ENCODE results near the gene DIS3L.
"Not testable (repeated sequence)": the region's sequence is repeated elsewhere in the genome, so short reads cannot be mapped to it uniquely, and the experiment has no call there.

The DIS3L gene

DNA sequence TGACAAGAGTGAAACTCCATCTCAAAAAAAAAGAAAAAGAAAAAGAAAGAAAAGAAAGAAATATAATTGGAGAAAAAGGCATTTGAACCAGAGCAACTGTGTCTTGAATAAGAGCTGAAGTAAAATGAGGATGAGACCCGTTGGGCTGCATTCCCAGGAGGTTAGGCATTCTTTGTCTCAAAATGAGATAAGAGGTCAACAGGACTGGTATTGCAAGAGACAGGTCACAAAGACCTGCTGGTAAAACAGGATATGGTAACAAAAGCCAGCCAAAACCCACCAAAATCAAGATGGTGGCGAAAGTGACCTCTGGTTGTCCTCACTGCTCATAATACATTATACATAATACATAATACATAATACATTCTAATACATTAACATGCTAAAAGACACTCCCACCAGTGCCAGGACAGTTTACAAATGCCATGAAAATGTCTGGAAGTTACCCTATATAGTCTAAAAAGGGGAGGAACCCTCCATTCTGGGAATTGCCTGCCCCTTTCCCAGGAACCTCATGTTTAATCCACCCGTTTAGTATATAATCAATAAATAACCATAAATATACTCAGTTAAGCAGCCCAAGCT lies 71.7 kb downstream of the DIS3L start:
- no peak for TF ChIP-seq FOXM1 (IDR thresholded peaks at IDR 0.05; ENCODE audit: borderline replicate concordance)
- no peak for TF ChIP-seq NFRKB (IDR thresholded peaks at IDR 0.05)
- TF ChIP-seq ZNF384 (IDR thresholded peaks at IDR 0.05) = no peak
- TF ChIP-seq FOXA1 (IDR thresholded peaks at IDR 0.05) = no peak
- TF ChIP-seq, protein P1, sequence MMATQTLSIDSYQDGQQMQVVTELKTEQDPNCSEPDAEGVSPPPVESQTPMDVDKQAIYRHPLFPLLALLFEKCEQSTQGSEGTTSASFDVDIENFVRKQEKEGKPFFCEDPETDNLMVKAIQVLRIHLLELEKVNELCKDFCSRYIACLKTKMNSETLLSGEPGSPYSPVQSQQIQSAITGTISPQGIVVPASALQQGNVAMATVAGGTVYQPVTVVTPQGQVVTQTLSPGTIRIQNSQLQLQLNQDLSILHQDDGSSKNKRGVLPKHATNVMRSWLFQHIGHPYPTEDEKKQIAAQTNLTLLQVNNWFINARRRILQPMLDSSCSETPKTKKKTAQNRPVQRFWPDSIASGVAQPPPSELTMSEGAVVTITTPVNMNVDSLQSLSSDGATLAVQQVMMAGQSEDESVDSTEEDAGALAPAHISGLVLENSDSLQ (IDR thresholded peaks at IDR 0.05) = no peak
- TF ChIP-seq BHLHE40 (IDR thresholded peaks at IDR 0.05; ENCODE audit: borderline replicate concordance) = no peak
- TF ChIP-seq CTBP1 (IDR thresholded peaks at IDR 0.05; ENCODE audit: borderline replicate concordance) = no peak
- no peak for TF ChIP-seq ELF4 (IDR thresholded peaks at IDR 0.05)
- no peak for TF ChIP-seq TARDBP (IDR thresholded peaks at IDR 0.05)
- TF ChIP-seq ARNT (IDR thresholded peaks at IDR 0.05) = no peak
- no peak for TF ChIP-seq LEF1 (IDR thresholded peaks at IDR 0.05; ENCODE audit: borderline replicate concordance)
- TF ChIP-seq FOXK2 (IDR thresholded peaks at IDR 0.05) = no peak
- no peak for TF ChIP-seq SP1 (IDR thresholded peaks at IDR 0.05)
- ChIA-PET POLR2A (no interaction called here), CTCF (no interaction called here)
- DNase-seq (ENCODE audit: extremely low spot score) = no peak

DNA sequence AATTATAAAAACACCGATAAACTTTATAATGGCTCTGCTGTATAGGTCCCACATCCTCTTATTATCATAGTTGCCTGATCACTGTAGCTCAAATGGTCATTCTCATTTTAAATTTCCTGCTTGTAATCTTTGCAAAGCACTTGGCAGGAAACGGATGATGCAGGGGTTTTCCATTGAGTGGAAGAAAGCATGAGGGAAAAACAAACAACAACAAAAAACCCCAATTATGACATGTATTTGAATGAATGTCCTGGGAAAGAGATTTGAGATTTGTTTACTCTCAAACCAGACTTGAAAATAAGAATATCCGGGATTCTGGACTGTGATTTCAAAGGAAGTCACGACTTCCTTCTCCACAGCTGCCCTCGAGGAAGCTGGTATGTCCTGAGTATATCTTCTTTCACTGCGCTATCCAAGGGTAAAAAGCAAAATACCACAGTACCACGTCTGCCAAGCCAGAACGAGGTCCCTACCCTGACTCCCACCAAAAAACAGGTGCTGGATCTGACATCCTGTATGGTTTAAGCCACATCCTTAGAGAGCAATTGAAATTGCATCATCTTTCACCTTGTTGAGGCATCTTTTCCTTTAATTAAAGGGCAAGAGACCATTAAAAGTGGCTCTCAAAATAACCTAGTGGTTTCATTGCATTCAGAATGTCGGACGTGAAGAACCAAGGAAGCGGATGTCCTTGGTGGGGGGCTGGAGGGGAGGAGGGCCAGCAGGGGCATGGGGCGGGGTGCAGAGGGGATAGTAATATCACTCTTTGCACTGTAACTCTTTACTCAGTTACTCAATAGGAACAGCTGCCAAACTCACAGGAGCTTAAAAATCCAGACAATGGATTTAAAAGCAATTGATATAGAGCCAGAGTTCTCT lies 76.6 kb downstream of the DIS3L start:
- POLR2A ChIA-PET = interaction anchor here (1.5 to 3.1 kb wide), 2 partner anchors 17 to 128 kb away, joined by 3 to 15 read pairs; partner anchors contain the start of gene MAP2K1
- CTCF ChIA-PET = no interaction called here
- DNase-seq (ENCODE audit: extremely low spot score) = no peak
- TF ChIP-seq HDGF (IDR thresholded peaks at IDR 0.05; ENCODE audit: borderline replicate concordance) (no peak), ZNF384 (IDR thresholded peaks at IDR 0.05) (no peak), SUZ12 (IDR thresholded peaks at IDR 0.05) (no peak), L3MBTL2 (conservative IDR thresholded peaks at IDR 0.05) (peak; percentile 53; the same call in 1 of the 2 replicates), FOXM1 (IDR thresholded peaks at IDR 0.05; ENCODE audit: borderline replicate concordance) (no peak)
- TF ChIP-seq, protein P1 (IDR thresholded peaks at IDR 0.05) = no peak

DNA sequence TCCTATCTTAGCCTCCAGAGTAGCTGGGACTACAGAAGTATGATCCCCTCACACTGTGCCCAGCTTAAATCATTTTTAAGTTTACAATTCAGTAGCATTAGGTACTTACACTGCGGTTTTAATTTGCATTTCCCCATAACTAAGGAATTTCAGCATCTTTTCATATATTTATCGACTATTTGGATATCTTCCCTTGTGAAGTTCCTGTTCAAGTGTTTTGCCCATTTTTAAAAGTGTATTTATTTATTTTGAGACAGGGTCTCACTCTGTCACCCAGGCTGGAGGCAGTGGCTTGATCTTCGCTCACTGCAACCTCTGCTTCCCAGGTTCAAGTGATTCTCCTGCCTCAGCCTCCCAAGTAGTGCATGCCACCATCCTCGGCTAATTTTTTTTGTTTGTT lies 80.8 kb downstream of the DIS3L start:
- DNase-seq (ENCODE audit: extremely low spot score) = no peak
- ChIA-PET CTCF (interaction anchor here (1.2 kb wide), 1 partner anchor 125 kb away, joined by 3 read pairs; no protein-coding TSS in a partner anchor), POLR2A (interaction anchor here (1.4 kb wide), 1 partner anchor 14 kb away, joined by 3 read pairs; no protein-coding TSS in a partner anchor)
- TF ChIP-seq ELF4 (IDR thresholded peaks at IDR 0.05) = no peak
- no peak for TF ChIP-seq ZNF384 (IDR thresholded peaks at IDR 0.05)
- no peak for TF ChIP-seq HDGF (IDR thresholded peaks at IDR 0.05; ENCODE audit: borderline replicate concordance)
- no peak for TF ChIP-seq TARDBP (IDR thresholded peaks at IDR 0.05)
- no peak for TF ChIP-seq L3MBTL2 (conservative IDR thresholded peaks at IDR 0.05)
- no peak for TF ChIP-seq FOXM1 (IDR thresholded peaks at IDR 0.05; ENCODE audit: borderline replicate concordance)
- TF ChIP-seq SP1 (IDR thresholded peaks at IDR 0.05) = no peak
- no peak for TF ChIP-seq ARNT (IDR thresholded peaks at IDR 0.05)
- TF ChIP-seq SUZ12 (IDR thresholded peaks at IDR 0.05) = no peak
- no peak for TF ChIP-seq FOXA1 (IDR thresholded peaks at IDR 0.05)
- TF ChIP-seq NFRKB (IDR thresholded peaks at IDR 0.05) = no peak
- no peak for TF ChIP-seq BHLHE40 (IDR thresholded peaks at IDR 0.05; ENCODE audit: borderline replicate concordance)
- TF ChIP-seq, protein P1 (IDR thresholded peaks at IDR 0.05) = no peak
- no peak for TF ChIP-seq LEF1 (IDR thresholded peaks at IDR 0.05; ENCODE audit: borderline replicate concordance)
- no peak for TF ChIP-seq CTBP1 (IDR thresholded peaks at IDR 0.05; ENCODE audit: borderline replicate concordance)
- TF ChIP-seq FOXK2 (IDR thresholded peaks at IDR 0.05) = no peak

DNA sequence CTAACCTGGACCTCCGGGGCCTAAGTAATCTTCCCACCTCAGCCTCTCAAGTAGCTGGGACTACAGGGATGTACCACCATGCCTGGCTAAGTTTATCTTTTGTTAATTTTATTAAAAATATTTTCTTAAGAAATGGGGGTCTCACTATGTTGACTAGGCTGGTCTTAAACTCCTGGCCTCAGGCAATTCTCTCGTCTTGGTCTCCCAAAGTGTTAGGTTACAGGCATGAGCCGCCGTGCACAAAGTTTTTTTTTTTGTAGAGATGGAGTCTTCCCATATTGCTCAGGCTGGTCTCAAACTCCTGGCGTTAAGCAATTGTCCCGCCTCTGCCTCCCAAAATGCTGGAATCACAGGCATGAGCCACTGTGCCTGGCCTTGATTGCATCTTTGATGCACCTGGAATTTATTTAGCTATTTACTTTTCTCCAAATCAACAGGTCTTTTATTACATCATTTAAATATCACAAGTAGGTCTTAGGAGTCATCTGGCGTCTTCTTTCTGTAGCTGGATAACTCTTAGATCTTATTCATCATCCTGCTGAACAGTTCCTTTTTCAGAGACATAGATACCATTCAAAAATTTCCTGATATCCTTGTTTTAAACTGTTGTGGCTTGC lies 85.6 kb downstream of the DIS3L start:
- POLR2A ChIA-PET = interaction anchor here (1.1 kb wide), 1 partner anchor 8 kb away, joined by 3 read pairs; the partner anchor contains the start of gene MAP2K1
- CTCF ChIA-PET = no interaction called here
- DNase-seq (ENCODE audit: extremely low spot score) = no peak
- no peak for TF ChIP-seq ELF4 (IDR thresholded peaks at IDR 0.05)
- TF ChIP-seq ZNF384 (IDR thresholded peaks at IDR 0.05) = no peak
- TF ChIP-seq SP1 (IDR thresholded peaks at IDR 0.05) = no peak
- TF ChIP-seq ARNT (IDR thresholded peaks at IDR 0.05) = no peak
- no peak for TF ChIP-seq NFRKB (IDR thresholded peaks at IDR 0.05)
- TF ChIP-seq LEF1 (IDR thresholded peaks at IDR 0.05; ENCODE audit: borderline replicate concordance) = no peak
- TF ChIP-seq BHLHE40 (IDR thresholded peaks at IDR 0.05; ENCODE audit: borderline replicate concordance) = no peak
- no peak for TF ChIP-seq FOXM1 (IDR thresholded peaks at IDR 0.05; ENCODE audit: borderline replicate concordance)
- TF ChIP-seq, protein P1 (IDR thresholded peaks at IDR 0.05) = no peak
- TF ChIP-seq SUZ12 (IDR thresholded peaks at IDR 0.05) = no peak

DNA sequence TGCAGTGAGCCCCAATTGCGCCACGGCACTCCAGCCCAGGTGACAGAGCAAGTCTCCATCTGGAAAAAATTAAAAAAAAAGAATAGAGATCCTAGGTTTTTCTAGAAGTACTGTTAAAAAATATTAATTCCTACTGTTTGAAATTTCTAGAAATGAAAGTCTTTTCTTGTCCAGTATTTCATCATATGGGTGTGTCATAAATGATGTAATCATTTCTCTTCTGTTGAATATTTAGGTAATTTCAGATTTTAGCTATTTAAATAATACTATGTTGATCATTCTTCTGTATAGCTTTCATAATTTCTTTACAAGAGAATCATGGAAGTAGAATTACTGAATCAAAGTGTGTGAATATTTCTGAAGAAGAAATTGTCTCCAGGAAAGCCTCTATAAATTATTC lies 88.0 kb downstream of the DIS3L start:
- POLR2A ChIA-PET; DNase-seq (ENCODE audit: extremely low spot score); CTCF ChIA-PET: not testable (repeated sequence)

All from HEK293T (cell line).